GM19395 (cell line): Measurements from ENCODE around the gene OR8K1.

Experiments used
- ATAC-seq: cut with Tn5 transposase; IDR thresholded peaks from one replicate; pipeline ENCODE4 v1.9.1; 2021; ENCODE audit warnings: mild to moderate bottlenecking, moderate library complexity; ENCODE audit not compliant: unreplicated experiment

The OR8K1 gene

DNA sequence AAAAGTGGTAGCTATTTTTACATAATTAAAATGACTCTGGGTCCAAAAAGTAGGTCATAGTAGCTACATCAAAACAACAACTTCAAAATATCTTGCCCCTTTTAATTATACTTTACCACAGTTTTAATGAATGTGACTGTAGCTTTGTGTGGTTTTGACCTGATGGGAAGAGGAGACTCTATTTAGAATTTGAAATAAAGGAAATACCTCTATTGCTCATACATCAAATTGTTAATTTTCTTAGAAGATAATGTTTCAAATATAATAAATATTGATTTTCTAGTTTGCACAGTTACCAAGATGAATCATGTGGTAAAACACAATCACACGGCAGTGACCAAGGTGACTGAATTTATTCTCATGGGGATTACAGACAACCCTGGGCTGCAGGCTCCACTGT, at the start of gene OR8K1:
OR8K1 (plus strand) TSS at position 301 of the 400 bp plus-strand sequence; CDS start at position 301, 0 bp downstream.
- no peak for ATAC-seq

DNA sequence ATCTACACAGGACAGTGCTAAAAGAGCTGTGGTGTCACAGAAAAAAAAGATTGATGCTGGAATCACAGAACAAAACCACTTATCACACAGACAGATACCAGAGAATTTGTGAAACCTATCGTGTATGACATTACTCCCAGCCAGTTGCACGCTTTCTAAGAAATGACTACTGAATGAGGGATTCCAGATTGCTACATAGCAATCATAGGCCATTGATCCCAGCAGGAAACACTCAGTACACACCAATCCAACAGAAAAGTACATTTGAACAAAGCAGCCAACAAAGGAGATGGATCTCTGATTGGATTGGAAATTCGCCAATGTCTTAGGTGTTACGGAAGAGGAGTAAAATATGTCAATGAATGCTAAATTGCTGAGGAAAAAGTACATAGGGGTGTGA, 48.9 kb upstream of the OR8K1 start:
- ATAC-seq, result no peak

DNA sequence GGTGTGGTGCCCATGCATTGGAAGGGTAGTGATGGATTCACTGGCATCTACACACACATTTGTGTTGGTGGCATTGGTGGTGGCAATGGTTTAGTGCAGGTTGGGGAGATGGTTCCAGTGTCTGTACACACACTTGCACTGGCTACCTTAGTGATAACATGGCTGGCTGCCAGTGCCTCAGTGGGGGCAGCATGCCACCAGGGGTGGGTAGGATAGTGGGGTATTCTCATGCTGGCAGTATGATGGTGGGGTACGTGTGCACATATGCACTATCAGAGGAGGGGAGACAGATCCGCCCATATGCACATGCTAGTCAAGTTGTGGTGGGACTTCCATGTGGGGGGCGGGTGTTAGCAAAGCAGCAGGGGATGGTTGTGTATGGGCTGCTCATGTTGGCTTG, 38.0 kb upstream of the OR8K1 start:
- no peak for ATAC-seq

DNA sequence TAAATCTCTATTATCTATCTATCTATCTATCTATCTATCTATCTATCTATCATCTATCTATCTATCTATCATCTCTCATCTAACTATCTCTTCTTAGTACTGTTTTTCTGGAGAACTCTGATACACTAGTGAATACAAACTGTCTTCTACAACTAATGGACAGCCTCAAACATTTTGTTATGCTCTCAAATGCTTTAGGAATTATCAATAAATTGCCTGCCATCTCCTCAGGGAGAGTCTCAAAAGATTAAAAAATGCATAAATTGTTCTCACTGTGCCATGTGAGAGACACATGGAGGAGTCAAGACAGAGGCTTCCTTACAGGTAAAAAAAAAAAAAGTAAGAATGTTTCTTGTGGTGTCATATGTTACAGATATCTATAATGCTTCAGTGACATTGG, 31.0 kb upstream of the OR8K1 start, which contains the start of gene OR8K3:
OR8K3 (plus strand) TSS at position 301 of the 400 bp plus-strand sequence. CDS start 3,163 bp downstream, outside the sequence.
- no peak for ATAC-seq

DNA sequence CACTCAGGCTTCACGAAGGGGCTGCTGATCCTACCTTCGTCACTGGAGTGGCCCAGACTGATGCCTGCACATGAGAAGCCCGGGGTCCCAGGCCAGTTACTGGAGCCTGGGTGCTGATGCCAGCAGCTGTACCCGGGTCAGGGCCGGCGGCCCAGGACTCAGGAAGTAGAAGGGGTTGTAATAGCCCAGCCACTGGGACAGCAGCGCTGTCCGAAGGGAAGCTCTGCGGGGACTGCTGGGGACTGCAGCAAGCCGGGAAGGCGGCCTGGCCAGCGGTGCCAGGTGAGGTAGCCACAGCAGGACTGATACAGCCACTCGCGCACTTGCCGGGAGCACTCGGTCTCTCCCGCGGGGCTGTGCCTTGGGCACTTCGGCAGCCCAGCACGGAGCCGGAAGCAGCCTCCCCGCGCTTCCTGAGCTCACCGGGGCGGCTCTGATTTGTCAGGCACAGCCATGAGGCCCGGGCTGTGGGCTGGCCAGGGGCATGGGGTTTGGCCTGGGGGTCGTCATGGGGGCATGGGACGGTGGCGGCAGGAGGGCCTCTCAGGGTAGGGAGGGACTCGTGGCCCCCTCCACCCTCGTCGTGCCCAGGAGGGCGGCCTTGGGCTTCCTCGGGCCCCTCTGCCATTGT, 13.9 kb upstream of the OR8K1 start:
- ATAC-seq, result no peak

DNA sequence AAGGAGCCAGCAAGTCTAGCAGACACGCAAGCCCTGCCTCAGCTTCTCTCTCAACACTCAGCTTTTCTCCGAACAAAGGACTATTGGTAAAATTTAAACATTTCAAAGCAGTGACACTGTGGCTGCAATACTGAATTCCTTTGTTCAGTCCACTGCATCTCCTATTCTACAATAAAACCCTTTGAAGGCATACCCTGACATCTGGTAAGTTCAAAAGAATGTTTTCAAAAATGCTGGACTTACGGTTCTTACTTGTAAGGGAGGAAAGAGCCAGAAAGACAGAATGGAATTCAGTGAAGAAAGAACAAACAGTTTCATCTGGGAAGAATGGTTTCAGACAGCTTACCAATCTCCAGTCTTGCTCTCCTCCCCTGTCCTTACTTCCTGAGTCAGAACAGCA, 12.7 kb upstream of the OR8K1 start:
- ATAC-seq, result no peak

DNA sequence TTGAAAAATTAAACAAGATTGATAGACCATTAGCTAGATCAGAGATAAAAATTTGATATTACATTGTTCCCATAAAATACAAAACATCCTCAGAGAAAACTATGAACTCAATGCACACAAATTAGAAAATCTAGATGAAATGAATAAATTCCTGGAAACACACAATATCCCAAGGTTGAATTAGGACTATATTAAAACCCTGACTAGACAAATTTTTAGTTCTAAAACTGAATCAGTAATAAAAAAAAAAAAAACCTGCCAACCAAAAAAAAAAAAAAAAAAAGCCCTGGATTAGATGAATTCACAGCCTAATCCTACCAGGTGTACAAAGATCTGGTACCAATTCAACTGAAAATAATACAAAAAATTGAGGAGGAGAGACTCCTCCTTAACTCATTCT, 5.5 kb upstream of the OR8K1 start:
- ATAC-seq, result no peak

DNA sequence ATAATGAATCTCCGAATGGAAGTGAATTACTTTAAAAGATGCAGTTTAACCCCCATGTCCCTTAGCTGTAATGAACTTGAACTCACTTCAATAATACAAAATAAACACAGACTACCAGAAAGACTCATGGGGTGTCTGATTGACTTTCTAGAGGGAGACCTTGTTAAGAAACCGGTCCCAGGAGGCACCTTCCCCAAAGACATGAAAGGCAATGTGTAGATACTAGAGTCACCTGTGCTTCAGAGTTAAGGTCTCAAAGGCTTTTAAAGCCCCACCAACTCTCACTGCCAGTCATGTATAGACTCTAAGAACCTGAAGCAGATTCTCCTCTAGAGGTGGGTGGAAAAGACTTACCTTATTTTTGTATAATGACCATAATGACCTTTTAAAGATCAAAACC, 8.2 kb downstream of the OR8K1 start, which contains the start of gene OR8J1:
OR8J1 (plus strand) TSS at position 301 of the 400 bp plus-strand sequence. CDS start 5,956 bp downstream, outside the sequence.
- no peak for ATAC-seq

DNA sequence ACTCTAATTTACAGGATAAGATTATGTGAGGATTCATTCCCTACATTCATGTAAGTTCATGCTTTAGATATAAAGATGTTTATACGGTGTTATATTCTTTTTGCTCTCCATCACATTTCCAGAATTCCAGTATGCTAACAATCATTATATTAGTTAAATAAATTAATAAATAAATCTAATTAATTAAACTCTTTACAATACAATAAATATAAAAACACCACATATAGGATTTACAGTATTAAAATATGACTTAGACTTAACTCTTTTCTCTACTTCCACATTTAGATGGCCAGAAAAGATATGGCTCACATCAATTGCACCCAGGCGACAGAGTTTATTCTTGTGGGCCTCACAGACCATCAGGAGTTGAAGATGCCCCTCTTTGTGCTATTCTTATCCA, 29.5 kb downstream of the OR8K1 start, which contains the start of gene OR8U1:
OR8U1 (plus strand) TSS at position 301 of the 400 bp plus-strand sequence; CDS start at position 301, 0 bp downstream.
- ATAC-seq, result no peak

DNA sequence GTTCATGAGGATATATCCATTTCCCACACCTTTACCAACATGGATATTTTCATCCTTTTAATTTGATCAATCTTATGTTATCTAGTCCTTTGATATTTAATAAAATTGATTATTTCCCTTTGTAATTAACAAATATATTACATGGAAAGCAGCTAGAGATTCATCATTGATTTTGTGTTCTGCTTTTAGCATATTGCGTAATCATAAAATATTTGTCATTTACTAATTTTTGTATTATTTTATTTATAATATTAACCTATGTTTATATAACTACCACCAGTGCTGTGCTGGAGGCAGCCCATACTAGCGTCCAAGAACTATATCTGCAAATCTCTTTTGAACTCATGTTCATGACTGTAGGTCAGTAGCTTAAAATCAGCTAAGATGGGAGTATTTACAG, 34.3 kb downstream of the OR8K1 start:
- ATAC-seq, result no peak

DNA sequence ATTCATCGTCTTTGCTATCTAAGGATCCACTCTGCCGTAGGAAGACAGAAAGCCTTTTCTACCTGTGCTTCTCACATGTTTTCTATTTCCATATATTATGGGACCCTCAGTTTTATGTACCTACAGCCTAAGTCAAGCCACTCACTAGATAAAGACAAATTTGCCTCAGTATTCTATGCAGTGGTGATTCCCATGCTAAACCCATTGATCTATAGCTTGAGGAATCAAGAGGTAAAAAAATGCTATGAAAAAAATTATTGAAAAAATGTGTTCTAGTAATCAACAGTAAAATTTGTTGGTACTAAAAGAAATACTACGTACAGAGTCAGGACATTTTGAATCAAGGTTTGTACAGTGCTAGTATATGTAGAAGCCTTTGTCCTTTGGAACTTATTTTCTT, 48.5 kb downstream of the OR8K1 start:
- no peak for ATAC-seq

DNA sequence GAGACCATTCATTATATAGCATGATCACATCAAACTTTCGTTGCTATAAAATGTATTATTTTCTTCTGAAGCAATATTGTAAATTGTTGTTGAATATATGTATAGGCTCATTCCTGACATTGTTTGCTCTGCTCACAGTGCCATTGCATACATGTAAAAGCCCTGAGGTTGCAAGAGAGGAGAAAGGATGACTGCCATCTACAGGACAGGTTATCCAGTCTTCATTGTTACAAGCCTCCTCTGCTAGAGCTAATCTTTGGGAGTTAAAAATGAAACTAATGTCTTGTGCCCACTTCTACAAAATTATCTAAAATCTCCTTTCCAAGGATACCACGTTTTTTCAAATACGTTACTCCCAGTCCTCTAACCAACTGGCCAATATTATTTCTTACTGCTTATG, 50.2 kb downstream of the OR8K1 start:
- ATAC-seq, result no peak
